ENCODE results near the gene PROZ. TPM values are rescaled to one million over a fixed set of nuclear protein-coding genes. Genes with fewer than 3 reads are reported as not detected.

The PROZ gene
- total RNA-seq, 2 donors from 2014 or later = 0.40 to 0.84 TPM

- Mint-ChIP-seq H3K9me3 (peaks cover 7% of the 10 kb centered on the region), H3K4me3 (peak overlapping the region; percentile 66), H3K27ac (peak overlapping the region; percentile 18), H3K27me3 (ENCODE audit: insufficient read depth) (no peaks in the 10 kb centered on the region), H3K36me3 (ENCODE audit: low read depth) (peaks cover 13% of the 10 kb centered on the region), H3K4me1 (peaks cover 29% of the 10 kb centered on the region)
- Histone ChIP-seq H3K9ac (ENCODE audit: extremely low read depth, low read length, poor library complexity, severe bottlenecking) (no peak overlapping the region), H3K27ac (ENCODE audit: low read depth, low read length) (no peak overlapping the region), H3K36me3 (ENCODE audit: control insufficient read depth, insufficient read depth, low read length) (no peaks in the 10 kb centered on the region), H3K27me3 (ENCODE audit: control insufficient read depth, insufficient read depth, low read length, poor library complexity, severe bottlenecking) (peaks cover 13% of the 10 kb centered on the region), H3K4me3 (ENCODE audit: low read length) (no peak overlapping the region), H3K4me1 (ENCODE audit: control insufficient read depth, insufficient read depth, low read length) (peaks cover 8% of the 10 kb centered on the region), H3K9me3 (ENCODE audit: control insufficient read depth, low read length) (peaks cover 13% of the 10 kb centered on the region)
- no peak for TF ChIP-seq CTCF (conservative IDR thresholded peaks at IDR 0.05)
- 51 to 80% methylated on average over 2 of the region's 2 CpGs for WGBS, 2 experiments (ENCODE audit: insufficient coverage in 1 of 2, insufficient read length in 1 of 2)
- DNase-seq = no peak
Observed at GRCh38 chr13:113152691-113152983, 5.8 kb upstream of the PROZ start.

GRCh38 chr13:113152984-113153809 is 5.3 kb upstream of the PROZ start:
- Mint-ChIP-seq H3K36me3 (ENCODE audit: low read depth) (peaks cover 13% of the 10 kb centered on the region), H3K4me1 (peaks cover 33% of the 10 kb centered on the region), H3K27ac (peak overlapping the region; percentile 87), H3K27me3 (ENCODE audit: insufficient read depth) (no peaks in the 10 kb centered on the region), H3K9me3 (peaks cover 7% of the 10 kb centered on the region), H3K4me3 (peak overlapping the region; percentile 66)
- Histone ChIP-seq H3K27ac (ENCODE audit: low read depth, low read length) (no peak overlapping the region), H3K9ac (ENCODE audit: extremely low read depth, low read length, poor library complexity, severe bottlenecking) (peak overlapping the region; percentile 18), H3K4me3 (ENCODE audit: low read length) (peak overlapping the region; percentile 72), H3K9me3 (ENCODE audit: control insufficient read depth, low read length) (peaks cover 13% of the 10 kb centered on the region), H3K36me3 (ENCODE audit: control insufficient read depth, insufficient read depth, low read length) (no peaks in the 10 kb centered on the region), H3K27me3 (ENCODE audit: control insufficient read depth, insufficient read depth, low read length, poor library complexity, severe bottlenecking) (peaks cover 13% of the 10 kb centered on the region), H3K4me1 (ENCODE audit: control insufficient read depth, insufficient read depth, low read length) (peaks cover 8% of the 10 kb centered on the region)
- no peak for TF ChIP-seq CTCF (conservative IDR thresholded peaks at IDR 0.05)
- WGBS, 2 experiments (ENCODE audit: insufficient coverage in 1 of 2, insufficient read length in 1 of 2) = 30 to 31% methylated on average over 33 to 60 of the region's 60 CpGs
- peak; percentile 87 for DNase-seq

GRCh38 chr13:113153810-113154748 is 4.4 kb upstream of the PROZ start:
- peaks cover 10% of the 10 kb centered on the region for H3K36me3 Mint-ChIP-seq (ENCODE audit: low read depth)
- peaks cover 13% of the 10 kb centered on the region for H3K27me3 ChIP-seq (ENCODE audit: control insufficient read depth, insufficient read depth, low read length, poor library complexity, severe bottlenecking)
- peaks cover 7% of the 10 kb centered on the region for H3K9me3 Mint-ChIP-seq
- no peak overlapping the region for H3K27ac ChIP-seq (ENCODE audit: low read depth, low read length)
- H3K36me3 ChIP-seq (ENCODE audit: control insufficient read depth, insufficient read depth, low read length) = no peaks in the 10 kb centered on the region
- H3K9ac ChIP-seq (ENCODE audit: extremely low read depth, low read length, poor library complexity, severe bottlenecking) = peak overlapping the region; percentile 18
- peak overlapping the region; percentile 87 for H3K27ac Mint-ChIP-seq
- H3K4me3 ChIP-seq (ENCODE audit: low read length) = peak overlapping the region; percentile 72
- H3K4me3 Mint-ChIP-seq = peak overlapping the region; percentile 66
- no peaks in the 10 kb centered on the region for H3K27me3 Mint-ChIP-seq (ENCODE audit: insufficient read depth)
- H3K9me3 ChIP-seq (ENCODE audit: control insufficient read depth, low read length) = peaks cover 13% of the 10 kb centered on the region
- no peak for TF ChIP-seq CTCF (conservative IDR thresholded peaks at IDR 0.05)
- WGBS, 2 experiments (ENCODE audit: insufficient coverage in 1 of 2, insufficient read length in 1 of 2) = 26 to 45% methylated on average over 8 to 17 of the region's 76 CpGs
- peaks cover 39% of the 10 kb centered on the region for H3K4me1 Mint-ChIP-seq
- DNase-seq = peak; percentile 88
- H3K4me1 ChIP-seq (ENCODE audit: control insufficient read depth, insufficient read depth, low read length) = peaks cover 14% of the 10 kb centered on the region

Data from endodermal cell (in vitro differentiated cells).